Measurements from ENCODE around the gene EMX1. TPM values are rescaled to one million over a fixed set of nuclear protein-coding genes. Genes with fewer than 3 reads are reported as not detected.

The EMX1 gene
- total RNA-seq, 1 experiment from 2014 or later = not detected

DNA sequence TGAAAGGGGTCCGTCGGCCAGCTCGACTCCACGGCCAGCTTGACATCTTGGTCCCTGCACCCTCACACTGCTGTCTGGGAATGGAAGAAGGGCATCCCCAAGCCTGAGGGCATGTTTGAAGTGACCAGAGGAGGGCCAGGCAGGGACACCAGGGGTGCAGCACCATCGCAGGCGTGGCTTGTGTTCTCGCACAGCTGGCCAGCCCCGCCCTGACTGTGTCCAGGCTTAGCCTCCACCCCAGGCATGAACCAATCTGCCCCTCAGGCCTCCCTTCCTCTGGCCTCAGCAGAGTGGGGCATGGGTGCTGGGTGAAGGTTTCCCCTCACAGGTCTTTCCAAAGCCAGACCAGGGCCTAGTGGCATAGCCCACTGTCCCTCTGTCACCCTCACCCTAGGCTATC lies 25.0 kb downstream of the EMX1 start:
- no peak for ATAC-seq
- BruUV-seq (replicated peaks) = no TSS peak
- POLR2A ChIA-PET (ENCODE audit: unreplicated experiment) = no interaction called here

DNA sequence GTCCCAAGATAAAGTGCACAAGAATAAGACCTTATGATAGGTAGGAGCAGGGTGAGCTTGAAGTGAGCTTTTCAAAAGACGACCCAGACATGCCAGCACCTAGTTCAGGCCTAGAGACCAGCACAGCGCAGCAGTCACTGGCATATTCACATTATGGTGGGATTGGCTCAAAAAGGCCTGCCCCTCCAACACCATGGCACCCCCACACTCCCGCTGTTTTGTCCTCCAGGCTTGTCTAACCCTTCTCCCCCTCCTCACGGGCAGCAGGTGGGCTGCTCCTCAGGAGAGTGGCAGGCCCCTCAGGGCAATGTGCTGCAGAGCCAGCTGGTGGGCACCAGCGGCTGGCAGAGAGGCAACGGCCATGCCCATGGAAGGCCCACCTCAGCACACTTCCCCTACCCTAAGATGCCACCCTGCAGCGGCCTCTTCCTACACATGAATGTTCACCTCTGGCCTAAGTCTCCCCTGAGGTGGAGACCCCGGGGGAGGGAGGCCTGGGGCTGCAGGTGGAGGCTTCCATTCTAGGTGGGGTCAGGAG lies 25.6 kb downstream of the EMX1 start:
- Histone ChIP-seq H3K4me3 (ENCODE audit: low read length) (no peak overlapping the region), H3K9ac (ENCODE audit: low read length) (no peak overlapping the region), H3K4me1 (ENCODE audit: insufficient read depth, low read length) (no peaks in the 10 kb centered on the region), H3K27me3 (ENCODE audit: low read length) (no peaks in the 10 kb centered on the region), H3F3A (ENCODE audit: low read length, unreplicated experiment) (no peaks in the 10 kb centered on the region), H3K27ac (ENCODE audit: low read length) (no peak overlapping the region), H3K4me2 (ENCODE audit: low read length) (no peak overlapping the region), H4K20me1 (ENCODE audit: low read length) (no peaks in the 10 kb centered on the region), H2AFZ (ENCODE audit: low read length) (no peak overlapping the region), H3K79me2 (ENCODE audit: low read length) (no peaks in the 10 kb centered on the region), H3K36me3 (ENCODE audit: low read depth, low read length) (no peaks in the 10 kb centered on the region), H3K9me3 (ENCODE audit: low read length) (no peaks in the 10 kb centered on the region), H3K9me2 (replicated peaks; ENCODE audit: low read length) (no peaks in the 10 kb centered on the region)
- TF ChIP-seq EZH2 (IDR thresholded peaks at IDR 0.05; ENCODE audit: low read length, unreplicated experiment) = no peak
- no peak for TF ChIP-seq CTCF (conservative IDR thresholded peaks at IDR 0.05; ENCODE audit: low read depth, low read length)
- no peak for TF ChIP-seq EZH2phosphoT487 (IDR thresholded peaks at IDR 0.05; ENCODE audit: borderline replicate concordance, low read length)
- ATAC-seq = no peak
- no TSS peak for BruUV-seq (replicated peaks)
- intact Hi-C loops (cut with micrococcal nuclease) = no loop called here
- CTCF ChIA-PET = no interaction called here
- no peak for DNase-seq
- POLR2A ChIA-PET (ENCODE audit: unreplicated experiment) = no interaction called here

More for the DNA sequence above, 25.0 kb downstream of the EMX1 start:
- no peak overlapping the region for H2AFZ ChIP-seq (ENCODE audit: low read length)
- no peaks in the 10 kb centered on the region for H4K20me1 ChIP-seq (ENCODE audit: low read length)
- CTCF ChIA-PET = no interaction called here
- H3K4me1 ChIP-seq (ENCODE audit: insufficient read depth, low read length) = no peaks in the 10 kb centered on the region
- no peak for DNase-seq
- TF ChIP-seq CTCF (conservative IDR thresholded peaks at IDR 0.05; ENCODE audit: low read depth, low read length) (no peak), EZH2phosphoT487 (IDR thresholded peaks at IDR 0.05; ENCODE audit: borderline replicate concordance, low read length) (no peak), EZH2 (IDR thresholded peaks at IDR 0.05; ENCODE audit: low read length, unreplicated experiment) (no peak)
- no peak overlapping the region for H3K4me2 ChIP-seq (ENCODE audit: low read length)
- H3F3A ChIP-seq (ENCODE audit: low read length, unreplicated experiment) = no peaks in the 10 kb centered on the region
- H3K9ac ChIP-seq (ENCODE audit: low read length) = no peak overlapping the region
- no peaks in the 10 kb centered on the region for H3K27me3 ChIP-seq (ENCODE audit: low read length)
- no peaks in the 10 kb centered on the region for H3K79me2 ChIP-seq (ENCODE audit: low read length)
- intact Hi-C loops (cut with micrococcal nuclease) = no loop called here
- H3K27ac ChIP-seq (ENCODE audit: low read length) = no peak overlapping the region
- H3K9me2 ChIP-seq (replicated peaks; ENCODE audit: low read length) = no peaks in the 10 kb centered on the region
- no peak overlapping the region for H3K4me3 ChIP-seq (ENCODE audit: low read length)
- H3K36me3 ChIP-seq (ENCODE audit: low read depth, low read length) = no peaks in the 10 kb centered on the region
- H3K9me3 ChIP-seq (ENCODE audit: low read length) = no peaks in the 10 kb centered on the region

- no peak overlapping the region for H3K4me2 ChIP-seq (ENCODE audit: low read length)
- CTCF ChIA-PET = interaction anchor here (0.7 kb wide), 1 partner anchor 51 kb away, joined by 4 read pairs; no protein-coding TSS in a partner anchor
- POLR2A ChIA-PET (ENCODE audit: unreplicated experiment) = no interaction called here
- H4K20me1 ChIP-seq (ENCODE audit: low read length) = no peaks in the 10 kb centered on the region
- BruUV-seq (replicated peaks) = no TSS peak
- TF ChIP-seq EZH2 (IDR thresholded peaks at IDR 0.05; ENCODE audit: low read length, unreplicated experiment) (no peak), EZH2phosphoT487 (IDR thresholded peaks at IDR 0.05; ENCODE audit: borderline replicate concordance, low read length) (no peak), CTCF (conservative IDR thresholded peaks at IDR 0.05; ENCODE audit: low read depth, low read length) (no peak)
- H3K27ac ChIP-seq (ENCODE audit: low read length) = no peak overlapping the region
- no peaks in the 10 kb centered on the region for H3K4me1 ChIP-seq (ENCODE audit: insufficient read depth, low read length)
- no peak overlapping the region for H3K4me3 ChIP-seq (ENCODE audit: low read length)
- no peaks in the 10 kb centered on the region for H3K36me3 ChIP-seq (ENCODE audit: low read depth, low read length)
- no peaks in the 10 kb centered on the region for H3K9me3 ChIP-seq (ENCODE audit: low read length)
- intact Hi-C loops (cut with micrococcal nuclease) = no loop called here
- ATAC-seq (no peak), DNase-seq (no peak)
- no peak overlapping the region for H3K9ac ChIP-seq (ENCODE audit: low read length)
- H3K9me2 ChIP-seq (replicated peaks; ENCODE audit: low read length) = no peaks in the 10 kb centered on the region
- H3K79me2 ChIP-seq (ENCODE audit: low read length) = no peaks in the 10 kb centered on the region
- H2AFZ ChIP-seq (ENCODE audit: low read length) = no peak overlapping the region
- H3F3A ChIP-seq (ENCODE audit: low read length, unreplicated experiment) = no peaks in the 10 kb centered on the region
- H3K27me3 ChIP-seq (ENCODE audit: low read length) = no peaks in the 10 kb centered on the region
These were observed 26.4 kb downstream of the EMX1 start for GRCh38 chr2:72943540-72944395.
